Measurements from ENCODE around the gene CBLN4. TPM values are rescaled to one million over a fixed set of nuclear protein-coding genes. Genes with fewer than 3 reads are reported as not detected.

CBLN4 gene
- polyA plus RNA-seq (ENCODE audit: insufficient read length), result 1.2 TPM
- long read RNA-seq, donor 1, partial matches to known transcripts, result 0 of 3 reads
- long read RNA-seq, donor 1, other reads (novel, unspliced or antisense), result 0 of 3 reads
- long read RNA-seq, donor 2, partial matches to known transcripts, result 0 of 2 reads
- long read RNA-seq, donor 2, other reads (novel, unspliced or antisense), result 0 of 2 reads
- long read RNA-seq, donor 3, result 0 reads
- long read RNA-seq, donor 4, result 0 reads
- long read RNA-seq, donor 5, partial matches to known transcripts, result 0 of 1 reads
- long read RNA-seq, donor 5, other reads (novel, unspliced or antisense), result 0 of 1 reads
- long read RNA-seq, donor 6, partial matches to known transcripts, result 0 of 1 reads
- long read RNA-seq, donor 6, other reads (novel, unspliced or antisense), result 0 of 1 reads
- long read RNA-seq, donor 7, partial matches to known transcripts, result 0 of 2 reads
- long read RNA-seq, donor 7, other reads (novel, unspliced or antisense), result 0 of 2 reads
- long read RNA-seq, donor 8, result 0 reads

DNA sequence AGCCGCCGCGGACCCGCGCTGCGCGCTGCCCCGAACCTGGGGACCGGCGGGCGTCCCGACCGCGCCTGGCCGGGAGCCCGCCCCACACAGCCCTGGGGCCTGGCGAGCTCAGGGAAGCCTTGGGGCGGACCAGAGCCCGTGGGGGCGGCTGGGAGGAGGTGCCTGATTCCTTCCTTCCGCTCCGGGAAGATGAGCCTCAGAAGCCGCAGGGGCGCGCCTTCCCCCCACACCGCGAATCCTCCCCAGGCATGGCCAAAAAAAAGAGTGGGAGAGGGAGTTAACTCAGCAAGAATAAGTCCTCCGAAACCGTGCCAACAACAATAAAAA lies at the start of gene CBLN4:
TSS of gene CBLN4 (minus strand) at position 131 of the 327 bp plus-strand sequence. CDS start 1,348 bp downstream, outside the sequence.
- no peak for DNase-seq

DNA sequence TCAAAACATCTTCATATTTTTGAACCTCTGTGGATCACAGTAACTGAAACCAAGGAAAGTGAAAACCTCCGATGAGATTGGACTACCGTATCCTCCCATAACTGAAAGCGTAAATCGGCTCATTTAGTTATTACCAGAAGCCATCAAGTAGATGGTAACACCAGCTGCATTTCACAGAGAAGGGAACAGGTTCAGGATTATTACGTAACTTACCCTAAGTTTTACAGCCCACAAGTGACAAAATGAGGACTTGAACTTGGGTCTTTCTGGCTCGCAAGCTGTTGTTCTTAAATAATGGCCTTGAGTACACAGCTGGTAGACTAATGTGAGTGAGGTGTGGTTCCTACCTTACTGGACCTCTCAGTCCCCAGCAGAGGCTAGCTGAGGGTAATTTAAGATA lies 37.9 kb upstream of the CBLN4 start:
- no peak for DNase-seq

DNA sequence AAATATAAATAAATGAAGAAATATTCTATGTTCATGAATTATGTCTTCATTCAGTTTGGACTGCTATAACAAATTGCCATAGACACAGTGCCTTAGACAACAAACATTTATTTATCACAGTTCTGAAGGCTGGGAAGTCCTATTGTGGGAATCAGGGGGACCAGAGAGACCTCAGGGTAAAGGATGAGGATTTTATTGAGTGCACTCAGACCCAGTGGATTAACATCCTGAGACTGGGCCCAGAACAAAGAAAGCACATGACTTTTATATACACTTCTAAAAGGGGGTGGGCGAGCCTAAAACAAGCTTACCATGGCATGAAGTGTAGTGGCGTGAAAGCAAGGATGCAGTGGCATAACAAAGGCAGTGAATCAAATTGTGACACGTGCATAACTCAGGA lies 26.9 kb upstream of the CBLN4 start:
- DNase-seq, result no peak

DNA sequence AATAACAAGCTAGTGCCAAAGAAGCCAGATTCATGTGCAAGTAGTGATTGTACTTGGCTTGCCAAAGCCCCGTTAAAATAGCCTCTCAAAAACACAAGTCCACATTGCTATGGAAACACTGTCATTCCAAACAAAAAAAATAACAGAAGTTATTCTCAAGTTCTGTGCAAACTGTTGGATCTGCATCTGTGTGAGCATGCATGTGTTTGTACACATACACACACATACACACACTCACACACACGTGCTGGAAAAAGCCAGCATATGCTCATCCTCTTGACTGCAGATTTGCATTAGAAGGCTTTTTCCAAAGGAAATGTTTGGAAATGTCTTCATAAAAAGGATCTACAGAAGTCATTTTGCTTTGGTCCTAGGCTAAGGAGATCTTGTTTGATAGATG lies 13.4 kb upstream of the CBLN4 start:
- no peak for DNase-seq

DNA sequence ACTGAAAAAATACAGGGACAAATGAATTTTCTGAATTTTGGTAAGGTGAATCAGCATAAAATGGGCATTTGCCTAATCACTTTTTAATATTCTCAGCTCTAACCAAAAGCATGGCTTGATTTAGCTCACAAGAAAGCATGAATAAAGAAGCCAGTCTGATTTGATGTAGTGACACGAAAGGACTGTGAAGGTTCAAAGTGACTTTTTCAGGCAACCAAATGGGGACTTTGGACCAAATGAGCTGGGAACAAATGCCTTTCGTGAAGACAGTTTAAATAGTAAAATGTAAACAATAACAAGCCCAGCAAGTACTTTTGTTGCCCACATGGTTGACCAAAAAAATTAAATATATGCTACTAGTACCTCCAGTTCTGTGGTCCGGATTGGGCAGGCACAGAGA lies 12.9 kb upstream of the CBLN4 start:
- DNase-seq, result no peak

DNA sequence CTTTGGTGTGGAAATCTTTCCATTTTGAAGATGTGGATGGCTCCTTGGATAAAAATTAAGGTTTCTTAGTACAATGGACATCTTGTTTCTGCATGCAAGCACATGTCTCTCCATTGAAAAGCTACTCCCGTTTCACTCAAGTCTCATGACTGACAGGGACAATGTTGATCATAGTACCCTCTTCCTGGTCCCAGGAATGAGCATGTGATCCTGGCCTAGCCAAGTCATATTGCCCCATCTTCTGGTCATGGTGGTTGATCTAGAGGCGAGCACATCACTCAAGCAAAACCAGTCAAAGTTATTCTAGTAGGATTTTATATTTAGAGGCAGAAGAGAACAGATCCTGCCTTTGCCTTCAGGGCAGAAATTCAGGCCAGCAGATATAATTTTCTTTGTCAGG lies 12.2 kb upstream of the CBLN4 start:
- DNase-seq, result no peak

DNA sequence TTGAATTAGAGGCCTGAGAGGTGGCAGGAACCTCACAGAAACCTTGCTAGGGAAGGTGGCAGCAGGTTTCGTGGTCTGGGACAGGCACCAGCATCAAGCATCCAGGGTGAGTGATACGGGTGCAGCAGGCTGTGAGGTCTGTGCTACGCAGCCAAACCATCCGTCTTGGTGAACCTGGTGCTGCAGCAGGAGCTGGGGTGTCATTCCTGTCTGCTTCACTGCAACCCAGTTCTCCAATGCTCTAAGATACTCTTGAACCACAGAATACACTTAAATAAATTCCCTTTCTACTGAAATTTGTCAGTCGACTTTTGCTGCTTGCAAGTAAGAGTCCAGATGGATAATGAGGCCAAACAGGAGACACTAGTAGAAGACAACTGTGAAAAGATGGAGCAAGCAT lies 9.7 kb upstream of the CBLN4 start:
- DNase-seq, result no peak

DNA sequence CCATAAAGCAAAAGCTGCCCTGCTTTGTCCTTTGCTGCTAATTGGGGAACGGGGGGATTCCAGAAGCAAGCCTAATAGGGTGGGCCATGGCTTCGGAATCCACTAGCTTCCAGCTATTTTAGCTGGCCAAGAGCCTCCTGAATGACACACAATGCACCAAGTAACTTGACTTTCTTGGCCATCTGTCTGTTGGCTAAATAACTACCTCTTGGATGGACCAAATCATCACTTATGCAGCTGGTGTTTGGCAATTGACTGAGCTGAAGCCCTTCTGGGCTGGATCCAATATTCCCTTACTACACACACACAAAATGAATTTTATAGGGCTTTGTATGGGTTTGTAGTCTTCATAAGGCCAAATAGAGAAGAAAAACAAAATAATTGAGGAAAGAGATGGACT lies 8.8 kb upstream of the CBLN4 start:
- no peak for DNase-seq

DNA sequence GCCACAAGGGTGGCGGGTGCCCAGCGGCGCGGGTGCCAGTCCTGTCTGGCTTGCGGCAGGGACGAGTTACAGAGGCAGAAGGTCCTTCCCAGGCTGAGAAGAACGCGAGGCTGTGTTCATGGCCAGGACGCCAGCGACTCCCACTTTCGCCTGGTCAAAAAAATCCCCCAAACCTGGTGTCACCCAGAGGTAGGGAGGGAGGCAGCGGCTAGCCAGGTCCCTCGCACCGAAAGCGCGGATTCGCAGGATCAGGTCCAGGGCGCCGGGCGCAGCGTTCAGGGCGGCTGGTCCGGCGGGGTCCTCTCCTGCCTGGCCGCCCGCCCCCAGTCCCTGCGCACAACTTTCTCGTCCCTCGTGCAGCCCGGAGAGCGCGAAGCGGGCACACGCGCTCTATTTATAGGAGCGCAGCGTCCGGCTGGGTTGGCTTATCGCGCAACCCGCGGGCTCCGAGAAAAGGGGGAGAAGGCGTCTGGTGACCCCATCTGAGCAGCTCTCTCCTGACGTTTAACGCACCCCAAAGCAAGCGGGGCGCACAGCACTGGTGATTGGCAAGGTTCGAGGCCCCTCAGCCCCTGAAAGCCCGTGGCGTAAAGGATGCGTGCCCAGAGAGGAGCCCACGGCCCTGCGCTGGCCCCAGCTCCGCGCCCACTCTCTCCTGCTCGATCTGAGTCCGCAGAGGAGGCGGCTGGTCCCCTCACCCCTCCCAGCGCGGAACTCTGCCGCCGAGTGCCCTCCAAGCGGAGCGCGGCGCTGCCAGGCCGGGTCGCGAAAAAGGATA lies 519 bp downstream of the CBLN4 start:
- DNase-seq, result no peak

DNA sequence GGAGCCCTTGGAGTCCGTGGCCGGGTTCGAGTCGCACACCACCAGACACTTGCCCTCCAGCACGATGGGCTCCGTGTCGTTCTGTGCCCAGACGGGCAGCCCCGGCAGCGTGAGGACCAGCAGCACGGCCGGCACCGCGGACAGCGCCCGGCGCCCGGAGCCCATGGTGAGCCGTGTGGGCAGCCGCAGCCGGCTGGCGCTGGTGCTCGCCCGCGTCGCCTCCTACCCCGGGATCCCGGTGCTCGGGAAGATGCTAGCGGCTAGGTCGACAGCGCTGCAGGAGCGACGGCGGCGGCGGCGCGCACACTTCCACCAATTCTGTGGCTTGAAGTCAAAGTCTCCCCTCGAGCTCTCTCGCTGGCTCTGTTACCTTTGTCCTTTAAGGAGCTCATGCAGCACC lies 1.3 kb downstream of the CBLN4 start:
- DNase-seq, result peak; percentile 53

DNA sequence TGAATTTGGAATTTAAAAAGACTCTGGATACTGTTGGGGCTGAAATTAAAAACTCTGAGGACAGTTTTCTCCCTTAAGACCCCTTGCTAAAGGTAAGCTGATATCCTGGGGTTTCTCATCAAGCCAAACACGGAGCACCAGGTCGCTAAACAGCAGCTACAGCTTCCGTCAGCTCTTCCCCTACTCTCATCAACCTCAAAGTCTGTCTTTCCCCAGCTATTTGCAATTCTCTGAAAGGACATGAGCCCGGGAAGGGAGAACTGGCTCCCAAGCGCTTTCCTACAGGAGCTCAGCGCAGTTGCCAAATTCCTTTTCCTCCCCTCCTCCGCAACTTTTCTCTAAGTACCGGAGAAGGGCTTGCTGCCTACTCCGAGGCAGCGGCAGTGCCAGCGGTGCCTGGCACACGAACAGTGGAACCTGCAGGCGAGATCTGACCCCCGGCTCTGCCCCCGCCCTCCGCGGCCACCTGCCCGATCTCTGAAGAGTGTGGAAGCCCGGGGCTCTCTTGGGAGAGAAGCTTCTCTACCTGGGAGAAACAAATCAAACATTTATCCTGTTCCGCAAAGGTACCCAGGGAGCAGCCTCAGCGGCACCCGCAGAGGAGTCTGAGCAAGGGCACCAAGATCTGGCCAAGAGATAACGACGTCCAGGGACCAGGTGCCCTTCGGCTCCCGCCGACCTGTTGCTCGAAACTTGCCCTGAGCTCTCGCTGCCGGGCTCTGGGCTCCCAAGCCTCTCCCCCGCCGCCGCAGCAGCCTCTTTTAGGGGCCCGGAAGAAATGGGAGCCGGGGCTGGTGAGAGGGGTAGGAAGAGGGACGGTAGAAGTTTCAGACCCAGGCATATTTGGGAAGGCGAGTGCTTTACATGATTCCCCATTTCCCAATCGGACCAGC lies 2.2 kb downstream of the CBLN4 start:
- no peak for DNase-seq

DNA sequence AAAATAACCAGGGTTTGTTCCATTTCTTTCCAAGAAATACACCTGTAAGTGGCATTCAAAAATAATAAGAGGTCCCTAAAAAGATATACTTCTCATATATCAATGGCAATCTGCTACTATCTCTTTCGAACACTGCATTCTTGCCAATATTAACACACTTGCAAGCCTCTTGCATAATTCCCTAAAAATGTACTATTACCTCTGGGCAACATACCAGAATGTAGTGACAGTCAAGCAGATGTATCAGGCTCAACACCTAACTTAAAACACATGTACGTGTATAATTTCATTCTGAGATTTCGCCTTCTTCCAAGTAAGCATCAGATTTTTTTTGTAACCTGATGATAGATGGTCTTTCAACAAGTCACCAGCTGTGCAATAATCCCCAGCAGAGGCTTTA lies 3.4 kb downstream of the CBLN4 start:
- no peak for DNase-seq

DNA sequence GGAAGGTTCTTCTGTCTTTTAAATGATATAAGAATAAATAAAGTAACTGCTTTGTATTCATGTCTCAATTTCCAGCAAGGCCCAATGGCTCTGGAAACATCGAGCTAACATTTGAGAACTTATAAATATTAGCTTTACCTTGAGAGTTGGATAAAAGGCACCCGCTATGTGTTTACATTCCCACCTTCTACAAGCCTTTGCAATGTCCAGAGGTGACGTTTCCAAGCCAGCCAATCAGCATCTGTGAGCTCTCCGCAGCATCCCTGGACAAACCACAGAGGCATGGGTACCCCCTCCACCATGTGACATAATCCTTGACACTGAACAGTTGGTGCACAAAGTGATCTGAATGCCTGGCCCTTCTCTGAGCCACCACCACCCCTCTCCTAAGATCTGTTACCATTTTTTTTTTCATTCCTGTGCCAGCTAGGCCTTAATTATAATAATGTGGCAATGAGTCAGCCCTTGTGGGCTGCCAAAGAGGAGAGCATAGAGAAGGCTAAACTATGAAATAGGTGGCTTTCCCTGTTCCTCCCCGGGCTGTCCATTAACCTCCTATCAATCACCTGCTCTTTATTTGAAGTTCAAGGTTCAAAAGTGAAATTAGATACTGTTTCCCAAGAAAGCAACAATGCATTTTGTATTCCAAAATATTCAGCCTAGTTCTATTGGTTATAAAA lies 4.1 kb downstream of the CBLN4 start:
- no peak for DNase-seq

DNA sequence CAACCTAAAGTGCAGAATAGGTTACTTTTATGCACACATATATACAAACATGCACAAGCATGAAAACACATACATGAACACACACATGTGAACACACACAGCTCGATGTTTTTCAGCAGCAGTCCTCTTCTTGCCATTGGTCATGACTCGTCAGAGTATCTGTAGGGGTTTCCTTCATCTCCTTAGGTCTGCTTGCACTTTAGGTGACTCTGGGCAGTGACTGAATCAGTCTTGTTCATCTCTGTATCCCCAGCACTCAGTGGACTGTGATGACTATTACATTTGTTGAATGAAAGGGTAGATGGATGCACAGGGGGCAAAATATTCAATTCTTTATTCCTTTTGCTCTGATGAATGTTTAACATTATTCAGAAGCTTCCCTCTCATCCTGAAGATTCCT lies 26.8 kb downstream of the CBLN4 start:
- no peak for DNase-seq

DNA sequence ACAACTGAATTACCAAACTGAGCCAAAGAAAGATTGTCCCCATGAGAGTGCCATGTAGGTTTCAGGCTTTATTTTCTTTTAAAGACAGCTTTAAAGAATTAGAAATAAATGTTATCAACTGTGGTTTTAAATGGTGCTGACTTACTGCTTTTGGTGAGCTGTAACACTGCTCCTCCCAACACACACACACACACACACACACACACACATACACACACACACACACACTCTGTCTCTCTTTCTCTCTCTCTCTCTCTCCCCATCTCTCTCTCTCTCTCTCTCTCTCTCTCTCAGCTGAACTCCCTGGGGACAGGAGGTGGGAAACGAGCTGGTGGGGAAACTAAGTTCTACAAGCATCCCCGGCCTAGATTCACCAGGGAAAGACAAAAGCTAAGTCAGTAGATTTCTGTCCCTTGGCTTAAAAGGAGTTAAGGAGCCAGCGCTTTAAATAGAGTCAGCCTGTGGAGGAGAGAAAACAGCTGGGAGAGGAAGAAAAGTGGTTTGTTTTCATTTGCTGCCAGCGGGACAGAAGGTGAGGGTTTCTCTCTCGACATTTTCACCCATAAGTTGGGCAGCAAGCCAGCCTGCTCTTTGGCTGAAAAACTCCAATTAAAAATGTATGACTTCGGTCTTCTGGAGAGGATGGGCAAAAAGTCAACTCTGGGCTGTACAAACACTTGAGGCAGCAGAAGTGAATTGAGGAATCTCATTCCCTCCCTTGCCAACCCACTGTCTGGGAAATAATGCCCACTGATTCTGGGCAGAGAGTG lies 27.4 kb downstream of the CBLN4 start:
- DNase-seq, result no peak

DNA sequence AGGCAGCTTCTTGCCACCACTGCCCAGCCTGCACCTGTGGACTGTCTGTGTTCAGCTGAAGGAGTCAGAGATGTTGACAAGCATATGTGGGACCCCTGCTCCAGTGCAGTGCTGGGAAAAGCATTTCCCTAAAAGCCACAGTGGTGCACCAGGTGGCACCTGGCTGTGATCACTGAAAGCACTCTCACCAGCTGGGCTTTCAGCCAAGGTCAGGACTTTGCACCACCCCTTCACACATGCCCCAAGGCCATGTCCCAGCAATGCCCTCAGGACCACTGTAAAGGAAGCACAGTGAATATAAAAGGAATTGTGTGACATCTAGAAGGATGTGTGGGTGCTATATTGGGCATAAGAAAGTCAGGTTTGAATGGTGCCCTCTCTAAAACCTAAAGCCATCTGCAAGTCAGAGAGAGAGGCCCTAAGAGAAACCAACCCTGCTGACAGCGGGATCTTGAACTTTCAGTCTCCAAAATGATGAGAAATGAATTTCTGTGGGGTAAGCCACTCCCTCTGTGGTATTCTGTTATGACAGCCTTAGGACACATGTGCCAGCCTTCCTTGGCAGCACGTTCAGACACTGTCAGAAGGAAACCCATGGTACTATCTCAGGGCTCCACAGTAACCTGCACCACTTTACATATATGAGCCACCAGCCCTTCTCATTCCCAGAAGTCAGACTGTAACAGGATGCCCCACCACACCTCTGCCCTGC lies 30.7 kb downstream of the CBLN4 start:
- DNase-seq, result no peak

DNA sequence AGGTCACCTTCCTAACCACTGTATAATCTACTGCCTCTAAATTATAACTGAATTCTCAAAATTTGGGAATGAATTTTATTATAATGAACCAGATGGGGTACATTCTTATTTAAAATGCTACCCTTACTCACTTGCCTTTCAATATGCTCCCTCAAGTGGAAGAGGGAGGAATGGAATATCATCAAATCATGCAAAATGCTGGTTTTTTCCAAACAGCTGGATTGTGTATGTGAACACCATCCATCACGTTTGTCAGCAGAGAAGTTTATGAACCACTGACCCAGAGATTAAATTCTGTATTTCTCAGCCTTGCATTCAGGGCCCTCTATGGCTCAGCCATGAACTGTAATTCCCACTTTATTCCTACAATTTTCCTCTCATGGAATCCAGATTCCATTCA lies 40.5 kb downstream of the CBLN4 start:
- no peak for DNase-seq

DNA sequence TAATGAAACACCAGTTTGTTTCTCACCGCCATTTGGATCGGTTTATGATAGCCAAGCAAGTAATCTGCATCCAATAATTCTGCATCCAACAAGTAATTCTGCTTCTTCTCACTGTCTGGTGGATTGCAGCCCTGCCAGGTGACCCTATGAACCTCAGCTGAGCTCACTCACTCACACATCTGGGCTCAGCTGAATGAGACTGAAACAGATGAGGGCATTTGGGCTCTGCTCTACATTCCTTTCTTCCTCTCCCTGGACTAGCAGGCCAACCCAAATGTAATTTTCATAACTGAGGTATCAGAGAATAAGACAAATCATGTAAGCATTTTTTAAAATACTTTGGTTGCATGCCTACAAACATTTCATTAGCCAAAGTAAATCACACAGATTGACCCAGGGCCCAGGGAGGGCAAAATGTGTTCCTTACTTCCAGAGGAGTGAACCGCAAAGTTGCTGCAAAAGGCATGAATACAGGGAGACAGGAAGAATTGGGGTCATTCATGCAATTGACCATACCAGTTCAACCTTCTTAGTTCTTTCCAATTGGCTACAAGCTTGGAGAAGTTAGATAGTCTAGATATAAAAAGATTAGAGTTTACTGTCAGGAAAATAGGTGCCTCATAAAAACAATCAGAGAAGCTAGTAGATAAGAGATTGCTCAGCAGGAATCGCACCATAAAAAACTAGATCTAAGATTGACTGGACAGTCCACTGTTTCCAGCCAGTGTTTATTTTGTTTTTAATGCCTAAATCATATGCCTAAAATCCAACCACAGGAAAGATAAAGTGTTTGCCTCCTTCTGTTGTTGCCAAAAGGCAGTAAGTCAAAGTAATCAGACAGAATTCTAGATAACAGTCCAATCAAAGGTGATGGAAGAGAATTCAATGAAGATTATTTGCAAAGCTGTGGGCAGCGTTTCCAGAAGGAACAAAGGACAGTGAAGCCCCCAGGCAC lies 43.7 kb downstream of the CBLN4 start:
- no peak for DNase-seq

DNA sequence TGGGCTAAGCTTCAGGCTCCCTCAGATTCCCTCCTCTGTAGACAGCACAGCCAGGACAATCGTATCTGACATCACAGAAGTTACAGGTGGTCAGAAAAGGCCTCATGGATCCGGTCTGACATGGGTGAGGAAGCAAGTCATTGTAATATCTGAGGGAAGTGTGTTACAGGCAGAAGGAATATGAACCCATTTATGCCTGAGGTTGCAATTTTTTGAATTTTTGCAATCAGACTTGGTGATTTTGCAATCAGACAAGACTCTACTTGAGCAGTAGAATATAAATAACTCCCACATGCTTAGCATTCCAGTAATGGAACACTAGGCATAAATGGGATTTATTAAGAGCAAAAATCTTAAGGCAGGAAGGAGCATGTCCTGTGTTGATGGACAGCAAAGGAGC lies 52.1 kb downstream of the CBLN4 start:
- DNase-seq, result no peak
